ENCODE measurements around the gene EDEM3. TPM values are rescaled to one million over a fixed set of nuclear protein-coding genes. Genes with fewer than 3 reads are reported as not detected.
"Not testable (repeated sequence)": the region's sequence is repeated elsewhere in the genome, so short reads cannot be mapped to it uniquely, and the experiment has no call there.

The EDEM3 gene
- polyA plus RNA-seq, 1 donor (not counting 4 experiments of a cell fraction or from before 2014, with no cell fraction given), result 23.6 TPM

DNA sequence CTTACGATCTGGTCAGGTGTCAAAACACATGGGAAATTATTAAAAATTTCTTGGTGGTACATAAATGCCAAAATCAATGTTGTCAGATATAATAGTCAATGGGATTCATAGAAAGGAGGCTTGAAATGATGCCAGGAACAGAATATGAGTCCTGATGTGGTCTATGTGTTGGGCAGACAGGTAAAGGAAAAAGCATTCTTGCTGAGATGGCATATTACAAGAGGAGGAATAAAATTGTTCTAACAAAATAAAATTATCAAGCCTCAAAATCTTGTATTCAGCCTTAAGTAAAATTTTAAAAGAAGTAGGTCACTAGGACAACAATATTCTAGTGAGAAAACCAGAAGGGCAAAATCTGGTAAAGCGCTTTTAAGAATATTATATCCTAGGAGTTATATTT, 30.9 kb upstream of the EDEM3 start:
- no peaks in the 10 kb centered on the region for H3K79me2 ChIP-seq (ENCODE audit: control insufficient read depth, insufficient read depth, low read length)
- no peaks in the 10 kb centered on the region for H3K9me1 ChIP-seq (ENCODE audit: control insufficient read depth, extremely low read depth, insufficient read depth, low read length)
- no peak for TF ChIP-seq EZH2 (IDR thresholded peaks at IDR 0.05; ENCODE audit: low read length)
- TF ChIP-seq, protein P1, sequence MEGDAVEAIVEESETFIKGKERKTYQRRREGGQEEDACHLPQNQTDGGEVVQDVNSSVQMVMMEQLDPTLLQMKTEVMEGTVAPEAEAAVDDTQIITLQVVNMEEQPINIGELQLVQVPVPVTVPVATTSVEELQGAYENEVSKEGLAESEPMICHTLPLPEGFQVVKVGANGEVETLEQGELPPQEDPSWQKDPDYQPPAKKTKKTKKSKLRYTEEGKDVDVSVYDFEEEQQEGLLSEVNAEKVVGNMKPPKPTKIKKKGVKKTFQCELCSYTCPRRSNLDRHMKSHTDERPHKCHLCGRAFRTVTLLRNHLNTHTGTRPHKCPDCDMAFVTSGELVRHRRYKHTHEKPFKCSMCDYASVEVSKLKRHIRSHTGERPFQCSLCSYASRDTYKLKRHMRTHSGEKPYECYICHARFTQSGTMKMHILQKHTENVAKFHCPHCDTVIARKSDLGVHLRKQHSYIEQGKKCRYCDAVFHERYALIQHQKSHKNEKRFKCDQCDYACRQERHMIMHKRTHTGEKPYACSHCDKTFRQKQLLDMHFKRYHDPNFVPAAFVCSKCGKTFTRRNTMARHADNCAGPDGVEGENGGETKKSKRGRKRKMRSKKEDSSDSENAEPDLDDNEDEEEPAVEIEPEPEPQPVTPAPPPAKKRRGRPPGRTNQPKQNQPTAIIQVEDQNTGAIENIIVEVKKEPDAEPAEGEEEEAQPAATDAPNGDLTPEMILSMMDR (optimal IDR thresholded peaks at IDR 0.05 in 1 of 3, IDR thresholded peaks at IDR 0.05 in 1 of 3, conservative IDR thresholded peaks at IDR 0.05 in 1 of 3; ENCODE audit: extremely low read depth in 1 of 3, insufficient read depth in 2 of 3, low read length in 3 of 3), result no peak
- no peak overlapping the region for H3K27ac ChIP-seq (ENCODE audit: control insufficient read depth, insufficient read depth, low read length)
- no peak overlapping the region for H2AFZ ChIP-seq (ENCODE audit: control insufficient read depth, low read length)
- DNase-seq (ENCODE audit: low read depth, low spot score), result no peak
- no peak overlapping the region for H3K4me2 ChIP-seq (ENCODE audit: control insufficient read depth, extremely low read depth, insufficient read depth, low read depth, low read length)
- no peaks in the 10 kb centered on the region for H3K27me3 ChIP-seq (ENCODE audit: control insufficient read depth, extremely low read depth, insufficient read depth, low read length)
- dilution Hi-C loops (cut with MboI; ENCODE audit: extremely low pct_ligation_motif_present, low sequenced_read_pairs), result no loop called here
- H3K9me3 ChIP-seq (ENCODE audit: control insufficient read depth, low read depth, low read length), result no peaks in the 10 kb centered on the region
- H3K36me3 ChIP-seq (ENCODE audit: control insufficient read depth in 2 of 2, extremely low read depth in 1 of 2, insufficient read depth in 2 of 2, low read length in 2 of 2), result no peaks in the 10 kb centered on the region
- no peak for FAIRE-seq
- no peaks in the 10 kb centered on the region for H4K20me1 ChIP-seq (ENCODE audit: control insufficient read depth, extremely low read depth, insufficient read depth, low read length)
- H3K4me1 ChIP-seq (ENCODE audit: control insufficient read depth, extremely low read depth, insufficient read depth, low read length), result no peaks in the 10 kb centered on the region
- H3K4me3 ChIP-seq (ENCODE audit: control insufficient read depth in 2 of 3, extremely low read depth in 1 of 3, insufficient read depth in 2 of 3, low read depth in 1 of 3, low read length in 3 of 3), result no peak overlapping the region
- no peak overlapping the region for H3K9ac ChIP-seq (ENCODE audit: control insufficient read depth, extremely low read depth, insufficient read depth, low read length)

DNA sequence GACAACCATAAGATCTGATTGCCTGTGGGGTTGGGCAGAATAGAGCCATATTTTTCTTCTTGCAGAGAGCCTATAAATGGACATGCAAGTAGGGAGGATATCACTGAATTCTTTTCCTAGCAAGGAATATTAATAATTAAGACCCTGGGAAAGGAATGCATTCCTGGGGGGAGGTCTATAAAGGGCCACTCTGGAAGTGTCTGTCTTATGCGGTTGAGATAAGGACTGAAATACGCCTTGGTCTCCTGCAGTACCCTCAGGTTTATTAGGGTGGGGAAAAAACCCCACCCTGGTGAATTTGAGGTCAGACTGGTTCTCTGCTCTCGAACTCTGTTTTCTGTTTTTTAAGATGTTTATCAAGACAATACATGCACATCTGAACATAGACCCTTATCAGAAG, 29.1 kb upstream of the EDEM3 start:
- H3K4me1 ChIP-seq (ENCODE audit: control insufficient read depth, extremely low read depth, insufficient read depth, low read length); dilution Hi-C loops (cut with MboI; ENCODE audit: extremely low pct_ligation_motif_present, low sequenced_read_pairs); FAIRE-seq; H3K4me3 ChIP-seq (ENCODE audit: control insufficient read depth in 2 of 3, extremely low read depth in 1 of 3, insufficient read depth in 2 of 3, low read depth in 1 of 3, low read length in 3 of 3); H3K9ac ChIP-seq (ENCODE audit: control insufficient read depth, extremely low read depth, insufficient read depth, low read length); H4K20me1 ChIP-seq (ENCODE audit: control insufficient read depth, extremely low read depth, insufficient read depth, low read length); H3K9me3 ChIP-seq (ENCODE audit: control insufficient read depth, low read depth, low read length); H3K4me2 ChIP-seq (ENCODE audit: control insufficient read depth, extremely low read depth, insufficient read depth, low read depth, low read length); H3K27ac ChIP-seq (ENCODE audit: control insufficient read depth, insufficient read depth, low read length); H2AFZ ChIP-seq (ENCODE audit: control insufficient read depth, low read length); H3K9me1 ChIP-seq (ENCODE audit: control insufficient read depth, extremely low read depth, insufficient read depth, low read length); H3K79me2 ChIP-seq (ENCODE audit: control insufficient read depth, insufficient read depth, low read length); H3K27me3 ChIP-seq (ENCODE audit: control insufficient read depth, extremely low read depth, insufficient read depth, low read length); H3K36me3 ChIP-seq (ENCODE audit: control insufficient read depth in 2 of 2, extremely low read depth in 1 of 2, insufficient read depth in 2 of 2, low read length in 2 of 2); DNase-seq (ENCODE audit: low read depth, low spot score): not testable (repeated sequence)

DNA sequence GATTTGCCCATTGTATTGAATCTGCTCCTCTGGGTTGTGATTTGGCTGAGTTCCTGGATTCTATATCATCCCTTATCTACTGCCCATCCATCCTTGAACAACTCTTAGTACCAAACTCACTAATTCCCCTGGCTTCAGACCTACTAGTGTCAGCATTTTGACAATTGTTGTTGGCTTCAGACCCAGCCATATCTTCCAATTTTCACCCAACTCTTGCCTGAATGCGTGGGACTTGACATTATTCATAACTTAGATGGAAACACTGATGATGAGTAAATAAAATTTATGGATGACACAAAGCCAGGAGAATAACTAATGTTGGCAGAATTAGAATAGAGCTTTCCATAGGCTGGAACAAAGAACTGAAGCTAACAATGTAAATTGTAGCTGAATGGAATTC, 27.3 kb upstream of the EDEM3 start:
- dilution Hi-C loops (cut with MboI; ENCODE audit: extremely low pct_ligation_motif_present, low sequenced_read_pairs), result no loop called here
- no peak for DNase-seq (ENCODE audit: low read depth, low spot score)
- H3K4me3 ChIP-seq (ENCODE audit: control insufficient read depth in 2 of 3, extremely low read depth in 1 of 3, insufficient read depth in 2 of 3, low read depth in 1 of 3, low read length in 3 of 3), result no peak overlapping the region

More for the DNA sequence above, 27.3 kb upstream of the EDEM3 start:
- H3K27ac ChIP-seq (ENCODE audit: control insufficient read depth, insufficient read depth, low read length), result no peak overlapping the region
- no peak for FAIRE-seq
- no peaks in the 10 kb centered on the region for H3K9me3 ChIP-seq (ENCODE audit: control insufficient read depth, low read depth, low read length)
- TF ChIP-seq, protein P1 (optimal IDR thresholded peaks at IDR 0.05 in 1 of 3, IDR thresholded peaks at IDR 0.05 in 1 of 3, conservative IDR thresholded peaks at IDR 0.05 in 1 of 3; ENCODE audit: extremely low read depth in 1 of 3, insufficient read depth in 2 of 3, low read length in 3 of 3), result no peak
- TF ChIP-seq EZH2 (IDR thresholded peaks at IDR 0.05; ENCODE audit: low read length), result no peak
- no peak overlapping the region for H2AFZ ChIP-seq (ENCODE audit: control insufficient read depth, low read length)
- H4K20me1 ChIP-seq (ENCODE audit: control insufficient read depth, extremely low read depth, insufficient read depth, low read length), result no peaks in the 10 kb centered on the region
- no peak overlapping the region for H3K4me2 ChIP-seq (ENCODE audit: control insufficient read depth, extremely low read depth, insufficient read depth, low read depth, low read length)
- H3K27me3 ChIP-seq (ENCODE audit: control insufficient read depth, extremely low read depth, insufficient read depth, low read length), result no peaks in the 10 kb centered on the region
- H3K9ac ChIP-seq (ENCODE audit: control insufficient read depth, extremely low read depth, insufficient read depth, low read length), result no peak overlapping the region
- H3K79me2 ChIP-seq (ENCODE audit: control insufficient read depth, insufficient read depth, low read length), result no peaks in the 10 kb centered on the region
- H3K36me3 ChIP-seq (ENCODE audit: control insufficient read depth in 2 of 2, extremely low read depth in 1 of 2, insufficient read depth in 2 of 2, low read length in 2 of 2), result no peaks in the 10 kb centered on the region
- no peaks in the 10 kb centered on the region for H3K9me1 ChIP-seq (ENCODE audit: control insufficient read depth, extremely low read depth, insufficient read depth, low read length)
- H3K4me1 ChIP-seq (ENCODE audit: control insufficient read depth, extremely low read depth, insufficient read depth, low read length), result no peaks in the 10 kb centered on the region

All from keratinocyte (primary cell).